Measurements from ENCODE around the gene TPSD1. TPM values are rescaled to one million over a fixed set of nuclear protein-coding genes. Genes with fewer than 3 reads are reported as not detected.
A peak's percentile ranks its signal among the peaks of the same experiment; 100 is the strongest.
"Not testable (repeated sequence)": the region's sequence is repeated elsewhere in the genome, so short reads cannot be mapped to it uniquely, and the experiment has no call there.

The TPSD1 gene
- total and polyA plus RNA-seq, 2 experiments from 2014 or later: 0.17 TPM; not detected in 1

- H3K27me3 Mint-ChIP-seq (ENCODE audit: insufficient read depth, low read depth, poor library complexity); H3K27ac ChIP-seq (ENCODE audit: low read depth); H3K36me3 Mint-ChIP-seq (ENCODE audit: low read depth); H3K4me3 Mint-ChIP-seq; ATAC-seq; H4K20me1 ChIP-seq (replicated peaks; ENCODE audit: insufficient read depth); H3K9me2 ChIP-seq (ENCODE audit: insufficient read depth); DNase-seq (ENCODE audit: low spot score); H3F3A ChIP-seq (replicated peaks; ENCODE audit: low read depth); H3K4me1 ChIP-seq (ENCODE audit: insufficient read depth); H3K36me3 ChIP-seq (ENCODE audit: insufficient read depth); H3K4me2 ChIP-seq; H3K27me3 ChIP-seq (ENCODE audit: insufficient read depth); H3K9me3 Mint-ChIP-seq; H3K27ac Mint-ChIP-seq; H3K4me1 Mint-ChIP-seq; H2AFZ ChIP-seq; H3K4me3 ChIP-seq; H3K79me2 ChIP-seq (replicated peaks; ENCODE audit: insufficient read depth): not testable (repeated sequence)
These were observed 25.2 kb upstream of the TPSD1 start for GRCh38 chr16:1230471-1231212.

- not testable (repeated sequence) for H2AFZ ChIP-seq; H3K4me3 ChIP-seq; H3K79me2 ChIP-seq (replicated peaks; ENCODE audit: insufficient read depth); H3K4me1 Mint-ChIP-seq; H3K9me3 Mint-ChIP-seq; H3K4me1 ChIP-seq (ENCODE audit: insufficient read depth); ATAC-seq; H3K4me3 Mint-ChIP-seq; H3K27ac Mint-ChIP-seq; H3K36me3 Mint-ChIP-seq (ENCODE audit: low read depth); H3F3A ChIP-seq (replicated peaks; ENCODE audit: low read depth); H3K9me2 ChIP-seq (ENCODE audit: insufficient read depth); H3K27me3 ChIP-seq (ENCODE audit: insufficient read depth); DNase-seq (ENCODE audit: low spot score); H3K27me3 Mint-ChIP-seq (ENCODE audit: insufficient read depth, low read depth, poor library complexity); H3K4me2 ChIP-seq; H4K20me1 ChIP-seq (replicated peaks; ENCODE audit: insufficient read depth); H3K36me3 ChIP-seq (ENCODE audit: insufficient read depth); H3K27ac ChIP-seq (ENCODE audit: low read depth)
These were observed 24.6 kb upstream of the TPSD1 start for GRCh38 chr16:1231301-1231700.

GRCh38 chr16:1232049-1232748, 23.7 kb upstream of the TPSD1 start:
- H3K9me2 ChIP-seq (ENCODE audit: insufficient read depth); H3F3A ChIP-seq (replicated peaks; ENCODE audit: low read depth); H3K9me3 Mint-ChIP-seq; H2AFZ ChIP-seq; H3K4me1 Mint-ChIP-seq; H3K36me3 Mint-ChIP-seq (ENCODE audit: low read depth); H3K27me3 Mint-ChIP-seq (ENCODE audit: insufficient read depth, low read depth, poor library complexity); H3K4me3 ChIP-seq; DNase-seq (ENCODE audit: low spot score); H3K27me3 ChIP-seq (ENCODE audit: insufficient read depth); H3K4me2 ChIP-seq; H3K4me3 Mint-ChIP-seq; H3K27ac ChIP-seq (ENCODE audit: low read depth); H3K27ac Mint-ChIP-seq; H3K4me1 ChIP-seq (ENCODE audit: insufficient read depth); H4K20me1 ChIP-seq (replicated peaks; ENCODE audit: insufficient read depth); H3K36me3 ChIP-seq (ENCODE audit: insufficient read depth); H3K79me2 ChIP-seq (replicated peaks; ENCODE audit: insufficient read depth): not testable (repeated sequence)
- peak; percentile 87 for ATAC-seq

GRCh38 chr16:1236659-1237058, 19.2 kb upstream of the TPSD1 start:
- H3K9me3 Mint-ChIP-seq; DNase-seq (ENCODE audit: low spot score); H3K27ac ChIP-seq (ENCODE audit: low read depth); H3K27ac Mint-ChIP-seq; H3K4me2 ChIP-seq; H2AFZ ChIP-seq; H3K4me3 ChIP-seq; H3K36me3 ChIP-seq (ENCODE audit: insufficient read depth); H3K36me3 Mint-ChIP-seq (ENCODE audit: low read depth); H3K4me3 Mint-ChIP-seq; H3K27me3 ChIP-seq (ENCODE audit: insufficient read depth); H3F3A ChIP-seq (replicated peaks; ENCODE audit: low read depth); H3K4me1 ChIP-seq (ENCODE audit: insufficient read depth); H4K20me1 ChIP-seq (replicated peaks; ENCODE audit: insufficient read depth); H3K79me2 ChIP-seq (replicated peaks; ENCODE audit: insufficient read depth); H3K4me1 Mint-ChIP-seq; H3K27me3 Mint-ChIP-seq (ENCODE audit: insufficient read depth, low read depth, poor library complexity); H3K9me2 ChIP-seq (ENCODE audit: insufficient read depth): not testable (repeated sequence)
- ATAC-seq: peak; percentile 37
